Kidney epithelial cell (primary cell): ENCODE results near the gene STX8. TPM values are rescaled to one million over a fixed set of nuclear protein-coding genes. Genes with fewer than 3 reads are reported as not detected.

Source experiments
- DNase-seq: peaks from one replicate; pipeline ENCODE4 v3.0.0-alpha.2; 2010; ENCODE audit warnings: low read depth
- H3K27me3 ChIP-seq: 2 replicates; pipeline ENCODE4 v1.6.0; 2011; ENCODE audit warnings: low read length; ENCODE audit not compliant: control insufficient read depth, insufficient read depth
- H3K36me3 ChIP-seq: 2 replicates; pipeline ENCODE4 v1.5.1; 2011; ENCODE audit warnings: low read length; ENCODE audit not compliant: control insufficient read depth, insufficient read depth
- H3K4me3 ChIP-seq: 2 replicates; pipeline ENCODE4 v1.5.1; 2011; ENCODE audit warnings: low read depth, mild to moderate bottlenecking, control low read depth, low read length
- CTCF ChIP-seq: IDR thresholded peaks from 2 replicates; pipeline ENCODE4 v1.5.1; 2011; ENCODE audit warnings: mild to moderate bottlenecking, moderate library complexity, low read length, control low read depth, inconsistent platforms; ENCODE audit not compliant: insufficient read depth, poor library complexity, severe bottlenecking
- total RNA-seq: library from RNA; depleted of rRNA; stranded (reverse); fragments of >200 nt; gene quantifications from 2 replicates; pipeline ENCODE4 v1.2.3, GENCODE V29; 2015

STX8 gene
- total RNA-seq, 1 donor from 2014 or later: 76.3 TPM

DNA sequence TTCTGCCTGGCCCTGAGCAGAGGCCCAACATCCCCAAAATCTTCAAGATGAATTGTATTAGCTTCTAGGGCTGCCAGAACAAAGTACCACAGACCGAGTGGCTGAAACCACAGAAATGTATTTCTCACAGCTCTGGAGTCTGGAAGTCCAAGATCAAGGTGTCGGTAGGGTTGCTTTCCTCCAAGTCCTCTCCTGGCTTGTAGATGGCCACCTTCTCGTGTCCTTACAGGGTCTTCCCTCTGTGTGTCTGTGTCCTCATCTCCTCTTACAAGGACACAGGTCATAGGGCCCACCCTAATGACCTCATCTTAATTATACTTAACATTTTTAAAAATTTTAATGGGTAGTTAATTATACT, 338.6 kb downstream of the STX8 start:
- TF ChIP-seq CTCF: no peak
- H3K27me3 ChIP-seq: peaks cover 14% of the 10 kb centered on the region
- no peak for DNase-seq
- H3K36me3 ChIP-seq: no peaks in the 10 kb centered on the region
- H3K4me3 ChIP-seq: no peak overlapping the region

- Histone ChIP-seq H3K27me3 (peaks cover 15% of the 10 kb centered on the region), H3K36me3 (no peaks in the 10 kb centered on the region), H3K4me3 (no peak overlapping the region)
- TF ChIP-seq CTCF: no peak
- no peak for DNase-seq
Observed at GRCh38 chr17:9236286-9237052, 339.2 kb downstream of the STX8 start.

GRCh38 chr17:9235346-9235745, 340.3 kb downstream of the STX8 start:
- Histone ChIP-seq H3K27me3 (peaks cover 15% of the 10 kb centered on the region), H3K4me3 (no peak overlapping the region), H3K36me3 (no peaks in the 10 kb centered on the region)
- TF ChIP-seq CTCF: no peak
- no peak for DNase-seq

- peaks cover 15% of the 10 kb centered on the region for H3K27me3 ChIP-seq
- no peak for DNase-seq
- TF ChIP-seq CTCF: no peak
Observed at GRCh38 chr17:9234389-9234945, 341.2 kb downstream of the STX8 start.

GRCh38 chr17:9233761-9234160, 341.9 kb downstream of the STX8 start:
- Histone ChIP-seq H3K27me3 (peaks cover 15% of the 10 kb centered on the region), H3K4me3 (no peak overlapping the region), H3K36me3 (no peaks in the 10 kb centered on the region)
- TF ChIP-seq CTCF: no peak
- DNase-seq: no peak

More at GRCh38 chr17:9234389-9234945, 341.2 kb downstream of the STX8 start:
- no peak overlapping the region for H3K4me3 ChIP-seq
- H3K36me3 ChIP-seq: no peaks in the 10 kb centered on the region

GRCh38 chr17:9233271-9233599, 342.4 kb downstream of the STX8 start:
- Histone ChIP-seq H3K36me3 (no peaks in the 10 kb centered on the region), H3K4me3 (no peak overlapping the region), H3K27me3 (peaks cover 15% of the 10 kb centered on the region)
- no peak for TF ChIP-seq CTCF
- no peak for DNase-seq
